Esophagus muscularis mucosa (tissue), 3 donors: Measurements from ENCODE around the gene NPAS3.

Source experiments
- CTCF ChIP-seq, 3 experiments: fragments of 200-600 bp in 2 of 3; fragments of 450-650 bp in 1 of 3; sonication (generic) in 2 of 3; IDR thresholded peaks; one replicate each; pipeline ENCODE4 v1.5.1; 2017 to 2019; ENCODE audit warnings: antibody characterized with exemption in 3 of 3, mild to moderate bottlenecking in 2 of 3, moderate library complexity in 1 of 3
- POLR2A ChIP-seq: fragments of 450-650 bp; IDR thresholded peaks from one replicate; pipeline ENCODE4 v1.6.1; 2017; ENCODE audit warnings: antibody characterized with exemption, moderate library complexity, mild to moderate bottlenecking, low read depth

DNA sequence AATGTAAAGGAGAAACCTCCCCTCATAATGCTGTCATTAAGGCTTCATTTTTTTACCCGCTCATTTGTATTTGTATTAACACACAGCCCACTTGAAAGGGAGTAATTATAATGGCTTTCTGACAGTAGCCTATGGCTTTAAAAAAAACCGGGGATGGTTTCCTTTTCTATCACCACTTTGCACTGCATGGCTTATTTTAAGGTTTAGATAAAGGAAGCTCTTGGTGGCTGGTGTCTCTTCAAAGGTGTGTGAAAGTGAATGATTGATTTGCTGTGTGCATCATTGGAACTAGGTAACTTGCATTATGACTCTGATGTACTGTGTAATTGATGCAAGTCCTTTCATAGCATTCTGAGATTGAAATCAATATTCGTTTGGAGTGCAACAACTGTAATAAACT, 80.7 kb downstream of the NPAS3 start:
- no peak for TF ChIP-seq CTCF (IDR thresholded peaks at IDR 0.05)
- no peak for TF ChIP-seq POLR2A
